ENCODE data around the gene DHX29. TPM values are rescaled to one million over a fixed set of nuclear protein-coding genes. Genes with fewer than 3 reads are reported as not detected.

DHX29 gene
- total RNA-seq, 1 experiment from 2014 or later = 16.5 TPM

- no peaks in the 10 kb centered on the region for H3K9me3 ChIP-seq (ENCODE audit: insufficient read depth, low read depth)
- ChIA-PET CTCF (no interaction called here), POLR2A (ENCODE audit: unreplicated experiment) (no interaction called here)
- peaks cover 9% of the 10 kb centered on the region; the same call in 1 of the 2 replicates for H3F3A ChIP-seq (ENCODE audit: insufficient read depth, low read depth)
- peaks cover 24% of the 10 kb centered on the region for H3K4me1 ChIP-seq (replicated peaks; ENCODE audit: insufficient read depth)
- no peak overlapping the region for H3K4me2 ChIP-seq
- peak in 1 of 2 experiments; percentile 5 for DNase-seq
- no peaks in the 10 kb centered on the region for H4K20me1 ChIP-seq (ENCODE audit: insufficient read depth)
- no peaks in the 10 kb centered on the region for H3K9me2 ChIP-seq (ENCODE audit: insufficient read depth)
- H3K27me3 ChIP-seq (ENCODE audit: insufficient read depth, low read depth) = no peaks in the 10 kb centered on the region
- no TSS peak for BruUV-seq (replicated peaks)
- H3K79me2 ChIP-seq (ENCODE audit: low read depth) = peaks cover 51% of the 10 kb centered on the region
- H3K27ac ChIP-seq = peak overlapping the region; percentile 29; the same call in 1 of the 2 replicates
- TF ChIP-seq CTCF (conservative IDR thresholded peaks at IDR 0.05) (no peak), EZH2 (IDR thresholded peaks at IDR 0.05; ENCODE audit: low read depth) (no peak)
- no peak overlapping the region for H3K4me3 ChIP-seq
- no peak overlapping the region for H2AFZ ChIP-seq
- intact Hi-C loops (cut with micrococcal nuclease; ENCODE audit: unreplicated experiment) = no loop called here
- no peaks in the 10 kb centered on the region; the same call in 1 of the 2 replicates for H3K36me3 ChIP-seq (ENCODE audit: low read depth)
Observed at GRCh38 chr5:55303238-55303690, 4.2 kb downstream of the DHX29 start.

- Histone ChIP-seq H3F3A (ENCODE audit: insufficient read depth, low read depth) (peaks cover 9% of the 10 kb centered on the region; the same call in 1 of the 2 replicates), H3K4me2 (no peak overlapping the region), H3K4me1 (replicated peaks; ENCODE audit: insufficient read depth) (peaks cover 20% of the 10 kb centered on the region), H3K36me3 (ENCODE audit: low read depth) (no peaks in the 10 kb centered on the region; the same call in 1 of the 2 replicates), H2AFZ (no peak overlapping the region), H3K9me2 (ENCODE audit: insufficient read depth) (no peaks in the 10 kb centered on the region), H4K20me1 (ENCODE audit: insufficient read depth) (peaks cover 5% of the 10 kb centered on the region; the same call in 1 of the 2 replicates), H3K79me2 (ENCODE audit: low read depth) (peaks cover 35% of the 10 kb centered on the region), H3K4me3 (no peak overlapping the region), H3K27me3 (ENCODE audit: insufficient read depth, low read depth) (no peaks in the 10 kb centered on the region), H3K27ac (no peak overlapping the region), H3K9me3 (ENCODE audit: insufficient read depth, low read depth) (no peaks in the 10 kb centered on the region)
- TF ChIP-seq CTCF (conservative IDR thresholded peaks at IDR 0.05) (no peak), EZH2 (IDR thresholded peaks at IDR 0.05; ENCODE audit: low read depth) (no peak)
- no TSS peak for BruUV-seq (replicated peaks)
- intact Hi-C loops (cut with micrococcal nuclease; ENCODE audit: unreplicated experiment) = no loop called here
- no peak for DNase-seq
- POLR2A ChIA-PET (ENCODE audit: unreplicated experiment) = no interaction called here
- CTCF ChIA-PET = no interaction called here
Observed at GRCh38 chr5:55300890-55301289, 6.6 kb downstream of the DHX29 start.

GRCh38 chr5:55294935-55295334 is 12.6 kb downstream of the DHX29 start:
- no peaks in the 10 kb centered on the region for H3K27me3 ChIP-seq (ENCODE audit: insufficient read depth, low read depth)
- no peak for DNase-seq
- H3K36me3 ChIP-seq (ENCODE audit: low read depth) = peaks cover 25% of the 10 kb centered on the region; the same call in 1 of the 2 replicates
- H3K4me3 ChIP-seq = no peak overlapping the region
- H3K9me2 ChIP-seq (ENCODE audit: insufficient read depth) = no peaks in the 10 kb centered on the region
- H2AFZ ChIP-seq = no peak overlapping the region
- ChIA-PET CTCF (no interaction called here), POLR2A (ENCODE audit: unreplicated experiment) (no interaction called here)
- no peaks in the 10 kb centered on the region for H3K79me2 ChIP-seq (ENCODE audit: low read depth)
- 0 out of 2 replicates have a peak, but pooled peaks cover 4% of the 10 kb centered on the region for H3F3A ChIP-seq (ENCODE audit: insufficient read depth, low read depth)
- no peak overlapping the region for H3K27ac ChIP-seq
- BruUV-seq (replicated peaks) = no TSS peak
- TF ChIP-seq EZH2 (IDR thresholded peaks at IDR 0.05; ENCODE audit: low read depth) = no peak
- no peak for TF ChIP-seq CTCF (conservative IDR thresholded peaks at IDR 0.05)
- intact Hi-C loops (cut with micrococcal nuclease; ENCODE audit: unreplicated experiment) = no loop called here
- peaks cover 5% of the 10 kb centered on the region; the same call in 1 of the 2 replicates for H4K20me1 ChIP-seq (ENCODE audit: insufficient read depth)
- 0 out of 2 replicates have a peak, but pooled peaks cover 3% of the 10 kb centered on the region for H3K4me1 ChIP-seq (replicated peaks; ENCODE audit: insufficient read depth)
- H3K9me3 ChIP-seq (ENCODE audit: insufficient read depth, low read depth) = no peaks in the 10 kb centered on the region
- no peak overlapping the region for H3K4me2 ChIP-seq

Data from PC-9 (cell line).